ENCODE measurements around the gene ARSD. TPM values are rescaled to one million over a fixed set of nuclear protein-coding genes. Genes with fewer than 3 reads are reported as not detected.
"Not testable (repeated sequence)": the region's sequence is repeated elsewhere in the genome, so short reads cannot be mapped to it uniquely, and the experiment has no call there.

Gene ARSD
- total and polyA plus RNA-seq, 5 experiments from 2014 or later = 1.3 to 3.7 (median 1.9) TPM

DNA sequence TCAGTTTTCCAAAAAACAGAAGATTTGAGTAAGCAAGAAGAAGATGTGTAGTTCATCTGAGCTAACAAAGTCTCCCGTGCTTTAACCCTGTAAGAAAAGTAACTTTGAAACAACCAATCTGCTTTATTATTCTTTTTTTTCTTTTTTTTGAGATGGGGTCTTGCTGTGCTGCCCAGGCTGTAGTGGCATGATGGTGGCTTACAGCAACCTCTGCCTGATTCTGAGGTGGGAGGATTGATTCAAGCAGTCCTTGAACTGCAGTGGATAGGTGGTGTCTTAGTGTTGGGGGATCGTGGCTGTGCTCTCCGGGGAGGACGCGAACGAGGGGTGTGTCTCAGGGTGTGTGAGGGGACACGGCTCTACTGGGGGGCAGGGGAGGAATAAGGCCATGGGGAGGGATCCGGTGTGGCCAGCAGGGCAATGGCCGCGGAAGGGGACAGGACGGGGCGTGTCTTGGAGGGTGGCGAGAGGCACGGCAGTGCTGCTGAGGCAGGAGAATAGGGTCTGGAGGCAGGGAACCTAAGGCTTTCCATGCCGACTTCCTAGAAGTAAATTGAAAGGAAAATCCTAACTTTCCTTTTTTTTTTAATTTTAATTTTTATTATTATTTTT is 2.4 kb downstream of the ARSD start:
- Mint-ChIP-seq H3K27me3 (peaks cover 0 to 9% (median 4%) of the 10 kb centered on the region in 5 donors), H3K4me1 (peaks cover 0 to 4% (median 2%) of the 10 kb centered on the region in 4 donors), H3K4me3 (peak overlapping the region in 8 of 10 donors; percentile 16 to 70 (median 43)), H3K9me3 (peaks cover 0 to 11% (median 0%) of the 10 kb centered on the region in 9 donors), H3K27ac (peak overlapping the region in 4 of 10 donors; percentile 25 to 83 (median 62)), H3K36me3 (peaks cover 0 to 2% (median 0%) of the 10 kb centered on the region in 3 donors)
- ATAC-seq (no peak), DNase-seq (no peak)
- POLR2A ChIA-PET = no interaction called here

DNA sequence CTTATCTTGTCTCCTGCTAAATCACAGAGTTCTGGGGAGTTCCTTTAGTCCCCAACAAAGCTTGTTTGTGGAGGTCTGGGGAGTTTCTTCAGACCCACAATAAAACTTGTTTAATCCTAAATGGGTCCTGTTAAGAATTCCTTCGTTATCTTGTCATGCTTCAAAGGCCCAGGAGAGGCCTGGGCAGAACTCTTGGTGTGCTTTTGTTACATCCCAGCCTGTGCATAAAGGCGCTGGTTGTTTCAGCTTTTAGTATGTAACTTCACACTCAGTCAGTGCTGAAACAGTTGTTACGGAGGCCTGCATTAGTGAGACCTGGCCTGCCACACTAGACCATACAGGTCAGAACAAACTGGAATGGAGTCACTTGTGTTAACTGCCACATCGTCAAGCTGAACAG is 2.9 kb downstream of the ARSD start:
- POLR2A ChIA-PET, H3K36me3 Mint-ChIP-seq, H3K9me3 Mint-ChIP-seq, ATAC-seq, DNase-seq, H3K4me1 Mint-ChIP-seq, H3K27me3 Mint-ChIP-seq: not testable (repeated sequence)
- peak overlapping the region in 4 of 10 donors; percentile 15 to 83 (median 34) for H3K27ac Mint-ChIP-seq
- peak overlapping the region in 1 of 10 donors; percentile 70 for H3K4me3 Mint-ChIP-seq

DNA sequence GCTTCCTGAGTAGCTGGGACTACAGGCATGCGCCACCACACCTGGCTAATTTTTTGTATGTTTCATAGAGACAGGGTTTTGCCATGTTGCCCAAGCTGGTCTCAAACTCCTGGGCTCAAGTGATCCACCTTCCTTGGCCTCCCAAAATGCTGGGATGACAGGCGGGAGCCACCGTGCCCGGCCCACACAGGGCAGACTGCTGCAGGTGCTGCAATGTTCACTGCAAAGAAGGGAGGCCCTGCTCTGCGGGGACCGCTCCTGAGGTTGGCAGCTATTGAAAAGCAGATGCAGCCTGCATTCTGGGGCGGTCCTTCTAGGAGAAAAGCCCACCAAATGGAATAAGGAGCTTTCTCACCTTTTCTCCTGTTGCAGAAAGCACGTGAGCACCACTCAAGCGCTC is 5.0 kb downstream of the ARSD start:
- Mint-ChIP-seq H3K4me1 (peaks cover 0 to 3% (median under 1%) of the 10 kb centered on the region in 4 donors), H3K36me3 (peaks cover 0 to 5% (median 2%) of the 10 kb centered on the region in 3 donors), H3K9me3 (peaks cover 0 to 2% (median 0%) of the 10 kb centered on the region in 9 donors), H3K4me3 (no peak overlapping the region), H3K27ac (no peak overlapping the region), H3K27me3 (no peaks in the 10 kb centered on the region)
- DNase-seq = no peak
- ATAC-seq = no peak
- POLR2A ChIA-PET = no interaction called here

DNA sequence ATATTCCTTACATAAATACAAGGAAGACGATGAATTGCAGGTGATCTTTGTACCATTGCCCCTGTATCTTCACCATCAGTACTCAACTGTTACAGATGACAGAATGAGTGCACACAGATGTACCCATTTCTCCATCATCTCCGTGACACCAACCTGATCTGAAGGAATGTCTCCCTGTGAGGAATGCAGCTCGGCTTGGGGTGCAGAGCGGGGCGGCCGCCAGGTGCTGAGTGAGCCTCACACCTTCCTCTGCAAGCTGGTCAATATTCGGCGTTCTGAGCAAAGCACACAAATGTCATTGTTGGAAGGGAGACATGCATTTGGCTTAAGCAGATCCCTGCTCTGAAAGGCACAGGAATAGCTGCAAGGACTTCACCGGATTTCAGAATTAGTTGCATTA is 7.4 kb downstream of the ARSD start:
- ATAC-seq = no peak
- no peak overlapping the region for H3K27ac Mint-ChIP-seq
- no peaks in the 10 kb centered on the region for H3K4me1 Mint-ChIP-seq
- peaks cover 0 to 2% (median 0%) of the 10 kb centered on the region in 9 donors for H3K9me3 Mint-ChIP-seq
- H3K4me3 Mint-ChIP-seq = no peak overlapping the region
- no peak for DNase-seq
- H3K27me3 Mint-ChIP-seq = no peaks in the 10 kb centered on the region
- POLR2A ChIA-PET = no interaction called here
- peaks cover 0 to 5% (median 2%) of the 10 kb centered on the region in 3 donors for H3K36me3 Mint-ChIP-seq

DNA sequence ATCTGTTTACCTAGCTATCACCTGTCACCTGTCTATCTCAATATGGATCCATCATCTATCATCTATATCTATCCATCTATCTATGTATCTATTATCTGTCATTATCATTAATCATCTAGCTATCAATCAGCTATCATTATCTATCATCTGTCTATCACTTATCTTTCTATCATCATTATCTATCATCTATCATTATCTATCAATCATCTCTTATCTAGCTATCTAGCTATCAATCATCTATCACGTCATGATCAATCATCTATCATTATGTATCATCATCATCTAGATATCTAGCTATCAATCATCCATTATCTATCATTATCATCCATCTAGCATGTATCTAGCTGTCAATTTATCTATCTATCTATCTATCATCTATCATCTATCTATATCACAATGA is 7.9 kb downstream of the ARSD start:
- H3K36me3 Mint-ChIP-seq = peaks cover 0 to 5% (median 2%) of the 10 kb centered on the region in 3 donors
- no peak overlapping the region for H3K27ac Mint-ChIP-seq
- H3K4me1 Mint-ChIP-seq = no peaks in the 10 kb centered on the region
- ATAC-seq = no peak
- H3K27me3 Mint-ChIP-seq = no peaks in the 10 kb centered on the region
- H3K9me3 Mint-ChIP-seq = peaks cover 0 to 5% (median 0%) of the 10 kb centered on the region in 9 donors
- no peak for DNase-seq
- POLR2A ChIA-PET = no interaction called here
- no peak overlapping the region for H3K4me3 Mint-ChIP-seq

DNA sequence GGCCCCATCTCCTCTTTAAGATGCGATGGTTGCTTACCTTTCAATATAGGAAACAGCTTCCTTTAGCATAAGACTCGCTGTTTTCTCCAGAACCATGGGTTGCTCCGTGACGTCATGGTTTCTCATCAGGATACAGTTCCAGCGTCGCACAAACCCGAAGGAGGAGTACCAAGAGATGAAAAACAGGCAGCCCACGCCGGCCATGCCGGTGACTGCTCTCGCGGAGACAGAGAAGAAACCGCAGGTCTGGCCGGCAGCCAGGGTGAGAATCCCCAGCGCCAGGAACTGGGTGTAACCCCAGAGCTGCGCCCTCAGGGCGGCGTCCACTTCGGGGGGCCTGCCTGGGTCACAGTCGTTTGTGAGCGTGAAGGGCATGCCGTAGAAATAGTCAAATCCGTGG is 11.4 kb downstream of the ARSD start:
- peaks cover 0 to 5% (median 0%) of the 10 kb centered on the region in 9 donors for H3K9me3 Mint-ChIP-seq
- no peak overlapping the region for H3K27ac Mint-ChIP-seq
- no peaks in the 10 kb centered on the region for H3K27me3 Mint-ChIP-seq
- no peaks in the 10 kb centered on the region for H3K4me1 Mint-ChIP-seq
- POLR2A ChIA-PET = no interaction called here
- H3K4me3 Mint-ChIP-seq = no peak overlapping the region
- peaks cover 0 to 5% (median 0%) of the 10 kb centered on the region in 3 donors for H3K36me3 Mint-ChIP-seq
- no peak for DNase-seq
- no peak for ATAC-seq

DNA sequence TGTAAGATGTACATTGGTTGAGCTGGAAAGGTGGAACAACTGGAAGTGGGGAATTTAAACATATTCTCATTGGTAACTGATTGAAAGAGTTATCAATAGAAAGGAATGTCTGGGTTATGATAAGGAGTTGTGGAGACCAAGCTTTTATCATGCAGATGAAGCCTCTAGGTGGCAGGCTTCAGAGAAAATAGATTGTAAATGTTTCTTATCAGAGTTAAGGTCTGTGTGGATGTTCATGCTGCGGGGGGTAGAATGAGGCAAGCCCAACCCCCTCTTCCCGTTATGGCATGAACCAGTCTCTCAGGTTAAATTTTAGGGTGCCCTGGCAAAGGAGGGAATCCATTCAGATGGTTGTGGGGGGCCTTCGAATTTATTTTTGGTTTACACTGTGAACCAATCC is 16.0 kb downstream of the ARSD start:
- H3K4me3 Mint-ChIP-seq = no peak overlapping the region
- ATAC-seq = no peak
- no peak overlapping the region for H3K27ac Mint-ChIP-seq
- no peak for DNase-seq
- H3K4me1 Mint-ChIP-seq = no peaks in the 10 kb centered on the region
- POLR2A ChIA-PET = no interaction called here
- peaks cover 0 to 8% (median 0%) of the 10 kb centered on the region in 9 donors for H3K9me3 Mint-ChIP-seq
- peaks cover 0 to 6% (median 0%) of the 10 kb centered on the region in 3 donors for H3K36me3 Mint-ChIP-seq
- H3K27me3 Mint-ChIP-seq = no peaks in the 10 kb centered on the region

DNA sequence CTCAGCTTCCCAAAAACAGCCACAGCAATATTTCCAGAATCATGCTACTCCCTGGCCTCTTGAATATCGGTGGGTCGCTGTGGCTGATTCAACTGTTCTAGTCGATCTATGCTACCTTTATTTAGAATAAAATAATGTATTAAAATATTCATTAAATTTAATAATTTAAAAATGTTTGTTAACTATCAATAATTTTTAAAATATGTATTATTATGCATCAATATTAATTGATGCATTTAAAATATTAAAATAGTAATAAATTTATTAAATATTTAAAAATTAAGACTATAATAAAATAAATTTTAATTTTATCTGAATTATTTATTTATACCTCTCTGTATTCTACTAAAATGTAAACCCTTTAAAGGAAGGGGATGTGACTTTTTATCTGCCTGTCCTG is 19.0 kb downstream of the ARSD start:
- no peak for DNase-seq
- Mint-ChIP-seq H3K9me3 (peaks cover 0 to 6% (median 0%) of the 10 kb centered on the region in 9 donors), H3K27me3 (peaks cover 0 to 2% (median under 1%) of the 10 kb centered on the region in 5 donors), H3K27ac (no peak overlapping the region), H3K4me1 (no peaks in the 10 kb centered on the region), H3K36me3 (peaks cover 0 to 12% (median 0%) of the 10 kb centered on the region in 3 donors), H3K4me3 (no peak overlapping the region)
- POLR2A ChIA-PET = no interaction called here
- ATAC-seq = no peak

DNA sequence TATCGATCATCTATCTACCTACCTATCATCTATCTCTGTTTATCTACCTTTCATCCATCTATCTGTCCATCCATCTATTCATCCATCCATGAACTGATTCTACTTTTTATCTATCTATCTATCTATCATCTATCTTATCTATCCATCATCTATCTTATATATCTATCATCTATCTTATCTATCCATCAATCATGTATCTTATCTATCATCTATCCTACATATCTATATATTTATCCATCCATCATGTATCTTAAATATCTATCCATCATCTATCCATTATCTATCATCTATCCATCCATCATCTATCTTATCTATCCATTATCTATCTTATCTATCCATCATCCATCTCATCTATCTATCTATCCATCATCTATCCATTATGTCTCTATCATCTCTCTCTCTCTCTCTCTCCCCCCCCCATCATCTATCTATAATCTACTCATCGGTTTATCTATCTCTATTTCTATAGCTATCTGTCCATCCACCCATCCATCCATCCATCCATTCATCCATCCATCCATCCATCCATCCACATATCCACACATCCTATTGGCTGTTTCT is 20.9 kb downstream of the ARSD start:
- POLR2A ChIA-PET = no interaction called here
- DNase-seq (no peak), ATAC-seq (no peak)
- no peak overlapping the region for H3K27ac Mint-ChIP-seq
- peaks cover 0 to 22% (median 0%) of the 10 kb centered on the region in 3 donors for H3K36me3 Mint-ChIP-seq
- H3K27me3 Mint-ChIP-seq = peaks cover 0 to 3% (median 2%) of the 10 kb centered on the region in 5 donors
- H3K4me3 Mint-ChIP-seq = no peak overlapping the region
- H3K9me3 Mint-ChIP-seq = peaks cover 0 to 24% (median 2%) of the 10 kb centered on the region in 9 donors
- H3K4me1 Mint-ChIP-seq = no peaks in the 10 kb centered on the region

DNA sequence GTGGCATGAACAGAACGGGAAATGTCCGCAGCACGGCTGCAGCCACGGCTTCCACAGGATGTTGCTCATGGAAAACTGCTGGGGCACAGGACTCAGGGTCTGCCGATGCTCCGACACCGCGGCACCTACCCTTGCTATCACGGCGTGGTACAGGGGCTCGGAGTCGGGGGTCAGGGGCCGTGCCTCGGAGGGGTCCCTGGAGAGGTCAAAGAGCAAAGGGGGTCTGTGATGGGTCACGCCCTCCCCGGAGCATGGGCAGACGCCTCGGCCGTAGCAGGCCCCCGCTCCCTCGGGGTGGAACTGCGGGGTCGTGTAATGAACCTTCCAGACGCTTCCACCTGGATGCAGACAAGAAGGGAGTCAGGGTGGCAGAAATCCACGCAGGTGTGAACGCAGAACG is 21.8 kb downstream of the ARSD start:
- POLR2A ChIA-PET = no interaction called here
- H3K36me3 Mint-ChIP-seq = peaks cover 0 to 28% (median 0%) of the 10 kb centered on the region in 3 donors
- H3K4me3 Mint-ChIP-seq = no peak overlapping the region
- no peak for DNase-seq
- H3K27ac Mint-ChIP-seq = no peak overlapping the region
- no peaks in the 10 kb centered on the region for H3K4me1 Mint-ChIP-seq
- no peak for ATAC-seq
- peaks cover 0 to 10% (median 2%) of the 10 kb centered on the region in 5 donors for H3K27me3 Mint-ChIP-seq
- H3K9me3 Mint-ChIP-seq = peaks cover 0 to 33% (median 10%) of the 10 kb centered on the region in 9 donors

DNA sequence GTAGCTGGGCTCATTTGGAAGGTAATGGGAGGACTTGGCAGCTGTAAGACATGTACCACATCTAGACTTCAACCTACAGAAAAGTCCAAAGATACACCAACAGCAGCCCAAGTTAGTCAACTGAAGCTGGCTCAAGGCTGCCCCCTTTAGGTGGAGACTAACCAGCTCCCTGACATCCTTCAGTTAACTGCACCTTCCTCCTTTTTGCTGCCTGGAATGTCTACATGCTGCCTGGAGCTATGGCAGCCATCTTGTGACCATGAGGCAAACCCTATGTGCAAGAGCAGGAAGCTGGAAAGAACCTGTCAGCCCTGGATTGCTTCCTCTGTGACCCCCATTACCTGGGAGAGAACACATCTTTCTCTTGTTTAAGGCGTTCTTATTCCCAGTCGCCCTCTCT is 25.8 kb downstream of the ARSD start:
- DNase-seq (no peak), ATAC-seq (no peak)
- Mint-ChIP-seq H3K27me3 (peaks cover 2 to 10% (median 2%) of the 10 kb centered on the region in 5 donors), H3K27ac (no peak overlapping the region), H3K4me1 (peaks cover 0 to 5% (median 2%) of the 10 kb centered on the region in 4 donors), H3K9me3 (peaks cover 0 to 43% (median 10%) of the 10 kb centered on the region in 9 donors), H3K36me3 (peaks cover 0 to 23% (median 0%) of the 10 kb centered on the region in 3 donors), H3K4me3 (no peak overlapping the region)
- POLR2A ChIA-PET = no interaction called here

DNA sequence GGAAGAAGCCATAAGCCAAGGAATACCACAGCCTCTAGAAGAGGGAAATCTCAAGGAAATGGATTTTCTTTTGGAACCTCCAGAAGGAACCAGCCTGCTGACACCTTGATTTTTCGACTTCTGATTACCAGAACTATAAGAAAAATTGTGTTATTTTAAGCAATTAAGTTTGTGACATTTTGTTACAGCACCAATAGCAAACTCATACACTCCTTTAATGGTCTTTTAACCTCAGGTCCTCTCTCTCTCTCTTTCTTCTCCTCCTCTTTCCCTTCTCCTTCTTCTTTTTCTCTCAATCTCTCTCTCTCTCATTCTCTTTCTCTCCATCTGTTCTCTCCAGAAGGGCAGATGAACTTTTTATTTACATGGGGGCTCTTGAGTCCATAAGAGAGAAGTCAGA is 26.3 kb downstream of the ARSD start:
- Mint-ChIP-seq H3K4me3 (no peak overlapping the region), H3K4me1 (peaks cover 0 to 8% (median 3%) of the 10 kb centered on the region in 4 donors), H3K27ac (peak overlapping the region in 1 of 10 donors; percentile 78), H3K27me3 (peaks cover 0 to 10% (median 3%) of the 10 kb centered on the region in 5 donors), H3K9me3 (peaks cover 0 to 43% (median 10%) of the 10 kb centered on the region in 9 donors), H3K36me3 (peaks cover 0 to 19% (median 0%) of the 10 kb centered on the region in 3 donors)
- ATAC-seq = no peak
- POLR2A ChIA-PET = no interaction called here
- no peak for DNase-seq

DNA sequence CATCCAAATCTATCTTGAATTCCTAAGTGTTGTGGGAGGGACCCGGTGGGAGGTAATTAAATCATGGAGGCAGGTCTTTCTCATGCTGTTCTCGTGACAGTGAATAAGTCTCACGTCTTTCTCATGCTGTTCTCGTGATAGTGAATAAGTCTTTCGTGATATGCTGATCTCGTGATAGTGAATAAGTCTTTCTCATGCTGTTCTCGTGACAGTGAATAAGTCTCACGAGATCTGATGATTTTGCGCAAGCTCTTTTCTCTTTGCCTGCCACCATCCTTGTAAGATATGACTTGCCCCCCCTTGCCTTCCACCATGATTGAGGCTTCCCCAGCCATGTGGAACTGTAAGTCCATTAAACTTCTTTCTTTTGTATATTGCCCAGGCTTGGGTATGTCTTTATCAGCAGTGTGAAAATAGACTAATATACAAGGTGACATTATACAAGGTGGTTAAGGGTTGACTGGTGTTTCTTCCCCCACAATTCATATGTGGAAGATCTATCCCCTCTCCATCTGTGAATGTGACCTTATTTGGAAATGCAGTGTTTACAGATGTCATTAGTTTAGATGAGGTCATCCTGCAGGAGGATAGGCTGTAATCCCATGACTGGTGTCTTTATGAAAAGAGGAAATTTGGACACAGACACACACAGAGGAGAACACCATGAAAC is 27.6 kb downstream of the ARSD start:
- no peak for ATAC-seq
- peaks cover 0 to 12% (median 5%) of the 10 kb centered on the region in 4 donors for H3K4me1 Mint-ChIP-seq
- H3K27ac Mint-ChIP-seq = no peak overlapping the region

More for the DNA sequence above, 27.6 kb downstream of the ARSD start:
- Mint-ChIP-seq H3K27me3 (peaks cover 0 to 10% (median 3%) of the 10 kb centered on the region in 5 donors), H3K4me3 (no peak overlapping the region), H3K36me3 (peaks cover 0 to 18% (median 0%) of the 10 kb centered on the region in 3 donors), H3K9me3 (peaks cover 0 to 43% (median 10%) of the 10 kb centered on the region in 9 donors)
- no peak for DNase-seq
- POLR2A ChIA-PET = no interaction called here
